Measurements from ENCODE around the gene GPR137B.
A peak's percentile ranks its signal among the peaks of the same experiment; 100 is the strongest.
"Not testable (repeated sequence)": the region's sequence is repeated elsewhere in the genome, so short reads cannot be mapped to it uniquely, and the experiment has no call there.

Gene GPR137B

DNA sequence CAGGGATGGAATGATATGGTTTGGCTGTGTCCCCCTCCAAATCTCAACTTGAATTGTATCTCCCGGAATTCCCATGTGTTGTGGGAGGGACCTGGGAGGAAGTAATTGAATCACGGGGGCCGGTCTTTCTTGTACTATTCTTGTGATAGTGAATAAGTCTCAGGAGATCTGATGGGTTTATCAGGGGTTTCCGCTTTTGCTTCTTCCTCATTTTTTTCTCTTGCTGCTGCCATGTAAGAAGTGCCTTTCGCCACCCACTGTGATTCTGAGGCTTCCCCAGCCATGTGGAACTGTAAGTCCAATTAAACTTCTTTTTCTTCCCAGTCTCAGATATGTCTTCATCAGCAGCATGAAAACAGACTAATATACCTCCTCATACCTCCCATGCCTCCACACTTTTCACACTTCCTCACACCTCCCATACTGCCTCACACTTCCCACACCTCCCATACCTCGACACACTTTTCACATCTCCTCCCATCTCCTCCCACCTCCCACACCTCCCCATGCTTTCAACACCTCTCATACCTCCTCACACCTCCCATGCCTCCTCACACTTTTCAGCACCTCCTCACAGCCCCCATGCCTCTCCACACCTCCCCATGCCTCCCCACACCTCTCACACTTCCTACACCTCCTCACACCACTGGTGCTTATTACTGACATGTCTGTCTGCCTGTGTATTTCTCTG is 21.3 kb downstream of the GPR137B start:
- no peak for DNase-seq

DNA sequence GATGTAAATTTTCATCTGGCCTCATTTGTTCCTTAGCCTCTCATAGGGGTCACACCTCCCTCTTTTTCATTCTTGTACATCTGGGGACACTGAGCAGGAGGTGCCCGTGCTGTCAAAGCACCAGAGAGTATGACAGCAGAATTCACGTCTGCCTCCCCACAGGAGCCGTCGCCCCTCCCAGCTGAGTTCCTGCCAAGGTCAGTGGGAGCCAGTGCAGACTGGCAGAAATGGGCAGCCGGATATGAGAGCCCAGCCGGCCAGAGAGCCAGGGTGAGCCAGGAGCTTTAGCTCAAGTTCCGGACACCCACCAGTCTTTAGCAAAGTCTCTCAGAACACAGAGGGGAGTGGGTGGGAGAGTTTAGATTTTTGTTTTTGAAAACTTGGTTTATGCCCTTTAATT is 21.9 kb downstream of the GPR137B start:
- no peak for DNase-seq

DNA sequence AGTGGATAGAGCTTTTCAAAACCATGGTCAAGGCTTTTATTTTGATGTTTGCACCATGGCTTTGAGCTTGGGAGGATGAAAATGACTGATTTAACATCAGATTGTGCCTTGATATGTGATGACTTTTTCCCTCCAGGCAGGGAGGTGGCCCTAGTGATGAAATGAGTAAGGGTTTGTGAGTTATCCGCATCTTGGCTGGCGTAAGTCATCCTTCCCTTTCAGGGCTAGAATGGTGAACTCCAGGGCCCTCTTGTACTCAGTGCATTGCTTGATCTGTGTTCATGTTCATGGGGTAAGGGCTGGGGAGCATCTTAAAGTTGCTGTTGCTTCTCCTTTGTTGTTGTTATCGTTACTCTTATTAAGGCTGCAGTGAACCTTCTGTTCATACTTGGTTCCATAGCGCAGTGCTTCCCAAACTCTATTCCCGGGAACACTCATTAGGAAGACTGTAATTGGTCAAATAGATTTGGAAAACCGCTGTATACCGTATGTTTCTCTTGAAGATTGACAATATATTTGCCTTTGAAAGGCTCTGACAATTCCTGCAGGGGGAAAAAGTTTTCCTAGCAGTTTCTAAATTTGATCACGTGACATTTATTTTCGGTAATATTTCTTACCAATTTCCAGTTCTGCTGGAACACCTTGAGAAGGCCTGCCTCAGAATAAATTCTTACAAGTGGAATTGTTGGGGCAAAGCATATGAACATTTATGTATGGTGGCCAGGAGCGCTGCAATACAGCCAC is 23.1 kb downstream of the GPR137B start:
- DNase-seq = no peak

DNA sequence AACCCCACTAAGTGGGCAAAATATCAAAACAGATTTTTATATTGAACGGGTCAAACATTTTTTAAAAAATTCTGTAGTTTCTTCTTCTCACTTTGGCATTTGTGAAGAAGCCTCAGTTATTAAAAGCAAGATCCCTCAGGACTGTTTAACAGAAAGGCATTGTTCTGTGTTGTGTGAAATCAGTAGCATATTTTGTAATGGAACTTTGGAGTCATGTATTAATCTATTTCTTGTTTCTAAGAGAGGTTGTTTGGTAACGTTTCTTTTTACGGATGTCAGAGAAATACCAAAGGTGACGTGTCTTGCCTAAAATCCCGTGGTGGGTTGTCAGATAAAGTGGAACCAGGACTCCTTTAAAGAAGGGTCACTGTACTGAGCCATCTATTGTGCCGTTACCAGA is 23.7 kb downstream of the GPR137B start:
- DNase-seq = no peak

DNA sequence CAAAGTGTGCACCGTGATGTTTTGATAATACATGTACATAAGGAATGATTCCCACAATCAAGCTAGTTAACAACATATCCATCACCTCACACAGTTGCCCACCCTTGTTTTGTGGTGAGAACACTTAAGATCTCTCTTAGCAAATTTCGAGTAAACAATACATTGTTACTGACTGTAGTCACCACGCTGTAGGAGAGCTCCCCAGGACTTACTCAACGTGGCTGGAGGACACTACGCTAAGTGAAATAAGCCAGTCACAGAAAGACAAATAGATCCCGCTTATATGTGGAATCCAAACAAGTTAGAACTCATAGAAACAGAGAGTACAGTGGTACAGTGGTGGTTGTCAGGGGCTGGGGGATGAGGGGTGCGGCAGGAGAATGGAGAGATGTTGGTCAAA is 24.8 kb downstream of the GPR137B start:
- no peak for DNase-seq

DNA sequence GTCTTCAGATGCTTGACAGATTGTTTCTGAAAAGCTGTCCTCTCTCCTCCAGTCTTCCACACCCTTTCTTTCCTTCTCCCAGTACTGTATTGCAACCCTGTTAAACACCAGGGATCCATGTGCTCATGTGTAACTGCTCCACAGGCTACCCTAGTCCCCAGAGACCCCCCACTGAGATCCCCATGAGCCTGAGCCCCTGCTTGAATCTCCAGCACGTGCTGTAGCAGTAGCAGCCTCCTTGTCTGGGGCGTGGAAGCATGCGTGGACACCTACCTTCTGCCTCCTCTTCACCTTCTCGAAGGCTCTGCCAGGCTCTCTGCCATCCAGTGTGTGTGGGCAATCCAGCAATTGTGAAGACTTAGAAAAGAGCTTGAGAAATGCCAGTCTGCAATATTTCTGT is 25.2 kb downstream of the GPR137B start:
- no peak for DNase-seq

DNA sequence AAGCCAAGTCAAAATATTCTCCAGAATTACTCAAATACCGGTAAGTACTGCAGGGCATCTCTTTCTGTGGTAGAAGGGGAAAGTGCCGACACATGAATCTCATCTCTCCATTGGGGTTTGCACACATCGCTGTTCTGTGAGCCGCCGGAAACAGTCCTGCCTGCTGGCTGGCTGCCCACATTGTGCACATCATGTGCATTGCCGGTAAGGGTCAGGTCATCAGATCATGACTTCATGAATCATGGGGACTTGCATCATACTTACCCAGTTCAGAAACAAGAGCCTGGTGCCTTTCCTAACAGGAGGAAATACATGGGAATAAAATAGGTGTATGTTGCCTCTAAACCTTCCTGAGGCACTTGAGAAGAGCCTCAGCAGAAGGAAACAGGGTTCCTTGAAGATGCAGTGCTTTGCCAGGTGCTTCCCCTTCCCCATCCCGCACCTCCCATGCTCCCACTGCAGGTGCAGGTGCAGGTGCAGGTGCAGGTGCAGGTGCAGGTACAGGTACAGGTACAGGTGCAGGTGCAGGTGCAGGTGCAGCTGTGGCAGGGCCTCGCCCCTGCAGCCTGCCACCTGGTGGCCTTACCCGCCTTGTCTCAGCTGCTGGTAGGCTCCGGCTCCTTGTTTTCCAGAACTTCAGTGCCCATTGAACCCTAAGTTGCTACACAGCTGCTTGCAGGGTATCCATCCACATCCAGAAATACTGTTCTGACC is 26.5 kb downstream of the GPR137B start:
- no peak for DNase-seq

DNA sequence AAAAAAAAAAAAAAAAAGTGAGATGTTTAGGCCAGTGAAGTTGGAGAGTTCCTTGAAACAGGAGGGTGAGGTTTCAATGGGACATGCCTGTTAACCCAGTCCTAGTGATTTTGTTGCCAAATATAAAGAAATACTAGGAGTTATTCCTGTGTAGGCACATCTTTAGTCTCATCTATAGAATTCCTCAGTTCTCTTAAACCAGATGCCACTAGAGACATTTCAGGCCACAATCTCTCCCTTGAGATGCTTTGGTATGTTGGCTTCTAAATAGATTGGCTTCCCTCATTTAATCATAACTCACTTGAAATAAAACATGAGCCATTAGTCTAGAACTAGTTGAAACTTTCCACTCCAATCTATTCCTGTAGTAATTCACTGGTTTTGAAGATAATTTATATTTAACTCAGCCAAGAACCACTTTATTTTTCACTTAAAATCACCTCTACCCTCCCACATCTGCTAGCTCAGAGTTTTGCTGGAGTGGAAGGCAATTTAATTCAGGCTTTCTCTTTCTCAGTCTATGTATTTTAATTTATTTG is 29.8 kb downstream of the GPR137B start:
- no peak for DNase-seq

DNA sequence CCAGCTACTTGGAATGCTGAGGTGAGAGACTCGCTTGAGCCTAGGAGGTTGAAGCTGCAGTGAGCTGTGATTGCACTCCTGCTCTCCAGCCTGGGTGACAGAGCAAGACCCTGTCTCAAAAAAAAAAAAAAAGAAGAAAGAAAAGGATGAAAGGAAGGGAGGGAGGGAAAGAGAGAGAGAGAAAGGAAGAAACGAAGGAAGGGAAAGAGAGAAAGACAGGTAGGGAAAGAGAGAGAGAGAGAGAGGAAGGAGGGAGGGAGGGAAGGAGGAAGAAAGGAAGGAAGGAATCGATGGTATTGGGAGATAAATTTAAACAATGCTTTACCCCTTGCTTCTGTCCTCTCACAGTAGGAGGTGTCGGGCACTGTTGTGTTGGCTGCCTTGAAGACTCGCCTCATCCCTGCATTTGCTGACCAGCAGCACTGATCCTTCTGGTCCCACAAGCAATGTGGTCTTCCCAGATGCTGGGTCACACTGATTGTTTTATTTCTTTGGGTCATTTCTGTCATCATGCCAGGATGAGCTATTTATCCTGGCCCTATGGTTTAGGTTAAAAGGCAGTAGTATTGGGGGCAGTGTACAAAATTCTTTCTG is 30.9 kb downstream of the GPR137B start:
- no peak for DNase-seq

DNA sequence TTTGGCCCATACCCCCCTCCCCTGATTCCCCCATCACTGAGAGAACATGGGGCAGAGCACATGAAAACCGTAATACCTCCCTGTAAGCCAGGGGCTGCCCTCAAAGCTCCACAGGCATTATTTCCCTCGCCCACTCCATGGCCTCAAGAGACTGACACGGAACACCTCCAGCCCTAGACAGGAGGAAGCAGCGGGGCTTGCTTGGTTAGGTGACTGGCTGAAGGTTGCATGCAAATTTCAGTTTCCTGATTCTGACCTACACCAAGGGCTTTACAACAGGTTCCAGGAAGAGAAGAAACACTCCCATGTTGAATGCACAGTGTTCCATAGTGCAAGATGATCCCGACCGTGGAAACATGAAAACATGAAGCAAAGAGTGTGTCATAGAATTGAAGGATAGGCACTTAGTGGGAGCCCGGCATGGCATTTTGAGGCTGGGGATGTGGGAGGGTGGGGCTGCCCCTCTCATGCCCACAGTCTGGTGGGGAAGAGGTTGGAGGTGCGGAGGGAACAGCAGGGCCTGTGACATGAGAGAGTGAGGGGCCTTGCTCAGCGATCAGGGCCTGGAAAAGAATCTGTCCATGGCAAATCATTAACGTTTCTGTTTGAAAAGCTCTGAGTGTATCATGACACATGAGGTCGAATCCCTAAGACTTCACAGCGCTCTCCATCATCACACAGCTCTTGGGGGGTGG is 33.5 kb downstream of the GPR137B start:
- no peak for DNase-seq

DNA sequence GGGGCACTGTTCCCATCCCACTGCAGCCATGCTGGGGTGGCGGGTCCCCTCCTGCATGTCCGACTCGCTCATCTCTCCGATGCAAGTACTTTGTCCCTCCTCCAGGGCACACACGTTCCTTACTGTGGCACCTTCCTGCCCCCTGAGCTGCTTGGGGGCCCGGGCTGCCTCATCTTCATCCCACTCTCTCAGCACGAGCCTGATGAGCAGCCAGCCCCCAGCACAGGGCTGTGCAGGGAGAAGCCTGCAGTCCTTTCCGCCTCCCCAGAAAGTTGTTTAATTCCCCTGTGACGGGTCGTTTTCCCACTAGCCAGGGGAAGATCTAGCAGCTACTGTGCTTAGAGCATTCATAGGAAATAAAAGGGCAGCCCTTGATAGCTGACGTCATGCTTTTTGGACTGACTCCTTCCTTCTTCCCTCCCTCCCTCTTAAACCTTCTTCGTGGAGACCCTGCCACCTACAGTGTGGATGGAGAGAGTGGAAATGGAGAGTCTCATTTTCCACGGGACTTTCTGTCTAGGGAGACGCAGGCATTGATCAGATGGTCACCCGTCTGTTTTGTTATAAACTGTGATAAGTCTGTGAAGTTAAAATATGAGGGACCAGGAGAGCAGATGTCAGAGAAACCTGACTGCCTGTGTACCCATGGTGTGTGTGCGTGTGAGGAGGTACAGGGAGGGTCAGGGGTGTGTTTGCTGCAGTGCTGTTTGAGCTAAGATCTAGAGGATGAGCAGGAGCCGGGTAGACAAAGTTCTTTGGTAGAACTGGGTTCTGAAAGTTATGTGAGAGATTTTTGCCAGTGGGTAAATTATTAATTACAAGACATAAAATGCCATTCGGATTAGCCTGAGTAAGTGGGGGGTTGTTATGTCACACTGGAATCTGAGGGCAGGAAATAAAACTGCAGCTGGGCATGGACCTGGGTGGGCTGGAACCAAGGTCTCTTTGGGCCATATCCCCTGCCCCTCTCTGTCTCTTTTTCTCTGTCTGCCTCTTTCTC is 34.3 kb downstream of the GPR137B start:
- no peak for DNase-seq

DNA sequence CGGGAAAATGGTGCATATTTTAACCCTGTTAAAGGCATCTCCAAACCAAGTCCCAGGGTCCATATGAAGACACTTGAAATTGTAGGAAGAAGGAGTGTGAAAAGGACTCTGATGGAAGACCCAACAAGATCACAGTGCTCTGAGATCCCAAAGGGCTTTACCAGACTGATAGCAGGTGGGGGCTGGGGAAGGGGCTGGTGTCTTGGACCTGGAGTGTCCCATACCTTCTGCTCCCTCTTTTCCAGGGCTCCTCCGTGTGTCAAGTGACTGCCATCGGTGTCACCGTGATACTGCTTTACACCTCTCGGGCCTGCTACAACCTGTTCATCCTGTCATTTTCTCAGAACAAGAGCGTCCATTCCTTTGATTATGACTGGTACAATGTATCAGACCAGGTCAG is 37.3 kb downstream of the GPR137B start:
- no peak for DNase-seq

DNA sequence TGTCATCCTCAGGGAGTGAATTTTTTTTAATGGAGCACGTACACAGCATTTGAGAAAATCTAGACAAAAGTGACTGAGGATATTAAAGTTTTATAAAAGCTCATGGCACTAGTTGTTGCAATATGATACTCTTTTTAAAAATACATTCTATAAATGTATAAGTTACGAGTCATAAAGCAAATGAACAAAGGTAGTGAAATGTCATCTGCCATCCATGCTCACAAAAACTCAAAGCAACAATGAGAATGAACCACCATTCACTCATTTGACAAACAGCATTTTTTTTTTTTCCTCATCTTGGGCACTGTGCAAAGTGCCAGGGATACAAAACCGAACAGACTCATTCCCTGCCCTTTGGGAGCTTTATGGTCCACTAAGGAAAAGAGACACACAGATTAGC is 38.7 kb downstream of the GPR137B start:
- DNase-seq = no peak

DNA sequence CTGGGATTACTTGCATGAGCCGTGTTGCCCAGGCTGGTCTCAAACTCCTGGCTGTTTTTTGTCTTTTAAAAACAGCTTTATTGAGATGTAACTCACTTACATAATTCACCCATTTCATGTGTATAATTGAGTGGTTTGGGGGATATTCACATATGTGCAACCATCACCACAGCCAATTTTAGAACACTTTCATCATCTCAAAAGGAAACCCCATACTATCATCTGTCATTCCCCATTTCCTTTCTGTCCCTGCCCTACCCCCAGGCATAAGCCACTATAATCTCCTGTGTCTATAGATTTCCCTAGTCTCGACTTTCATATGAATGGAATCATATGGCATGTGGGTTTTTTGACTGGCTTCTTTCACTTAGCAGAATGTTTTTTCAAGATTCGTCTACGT is 43.3 kb downstream of the GPR137B start:
- DNase-seq = peak; percentile 13

DNA sequence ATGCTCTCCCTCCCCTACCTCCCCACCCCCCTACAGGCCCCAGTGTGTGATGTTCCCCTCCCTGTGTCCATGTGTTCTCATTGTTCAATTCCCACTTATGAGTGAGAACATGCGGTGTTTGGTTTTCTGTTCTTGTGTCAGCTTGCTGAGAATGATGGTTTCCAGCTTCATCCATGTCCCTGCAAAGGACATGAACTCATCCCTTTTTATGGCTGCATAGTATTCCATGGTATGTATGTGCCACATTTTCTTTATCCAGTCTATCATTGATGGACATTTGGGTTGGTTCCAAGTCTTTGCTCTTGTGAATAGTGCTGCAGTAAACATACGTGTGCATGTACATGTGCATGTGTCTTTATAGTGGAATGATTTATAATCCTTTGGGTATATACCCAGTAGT is 44.1 kb downstream of the GPR137B start:
- DNase-seq = not testable (repeated sequence)

DNA sequence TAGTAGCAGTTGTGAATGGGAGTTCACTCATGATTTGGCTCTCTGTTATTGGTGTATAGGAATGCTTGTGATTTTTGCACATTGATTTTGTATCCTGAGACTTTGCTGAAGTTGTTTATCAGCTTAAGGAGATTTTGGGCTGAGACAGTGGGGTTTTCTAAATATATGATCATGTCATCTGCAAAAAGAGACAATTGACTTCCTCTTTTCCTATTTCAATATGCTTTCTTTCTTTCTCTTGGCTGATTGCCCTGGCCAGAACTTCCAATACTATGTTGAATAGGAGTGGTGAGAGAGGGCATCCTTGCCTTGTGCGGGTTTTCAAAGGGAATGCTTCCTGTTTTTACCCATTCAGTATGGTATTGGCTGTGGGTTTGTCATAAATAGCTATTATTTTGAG is 45.7 kb downstream of the GPR137B start:
- DNase-seq = not testable (repeated sequence)

DNA sequence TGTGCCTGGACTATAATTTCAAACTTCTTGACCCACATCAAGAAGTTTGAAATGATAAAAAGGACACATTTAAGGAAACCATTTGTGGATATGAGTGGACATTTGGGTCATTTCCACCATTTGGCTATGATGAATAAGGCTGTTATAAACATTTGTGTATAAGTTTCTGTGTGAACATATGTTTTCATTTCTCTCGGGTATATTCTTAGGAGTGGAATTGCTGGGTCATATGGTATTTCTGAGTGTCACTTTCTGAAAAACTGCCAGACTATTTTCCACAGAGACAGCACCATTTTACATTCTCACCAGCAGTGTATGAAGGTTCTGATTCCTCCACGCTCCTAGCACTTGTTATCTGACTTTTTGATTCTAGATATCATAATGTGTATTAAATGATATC is 50.8 kb downstream of the GPR137B start:
- no peak for DNase-seq

DNA sequence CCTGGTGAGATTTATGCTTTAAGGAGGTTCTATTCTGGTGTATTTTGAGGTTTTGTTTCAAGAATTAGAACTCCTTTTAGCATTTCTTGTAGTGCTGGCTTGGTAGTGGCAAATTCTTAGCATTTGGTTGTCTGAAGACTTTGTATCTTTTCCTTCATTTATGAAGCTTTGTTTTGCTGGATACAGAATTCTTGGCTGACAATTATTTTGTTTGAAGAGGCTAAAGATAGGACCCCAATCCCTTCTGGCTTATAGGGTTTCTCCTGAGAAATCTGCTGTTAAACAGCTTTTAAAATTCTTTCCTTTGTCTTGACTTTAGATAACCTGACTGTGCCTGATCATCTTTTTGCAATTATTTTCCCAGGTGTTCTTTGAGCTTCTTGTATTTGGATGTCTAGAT is 58.6 kb downstream of the GPR137B start:
- no peak for DNase-seq

DNA sequence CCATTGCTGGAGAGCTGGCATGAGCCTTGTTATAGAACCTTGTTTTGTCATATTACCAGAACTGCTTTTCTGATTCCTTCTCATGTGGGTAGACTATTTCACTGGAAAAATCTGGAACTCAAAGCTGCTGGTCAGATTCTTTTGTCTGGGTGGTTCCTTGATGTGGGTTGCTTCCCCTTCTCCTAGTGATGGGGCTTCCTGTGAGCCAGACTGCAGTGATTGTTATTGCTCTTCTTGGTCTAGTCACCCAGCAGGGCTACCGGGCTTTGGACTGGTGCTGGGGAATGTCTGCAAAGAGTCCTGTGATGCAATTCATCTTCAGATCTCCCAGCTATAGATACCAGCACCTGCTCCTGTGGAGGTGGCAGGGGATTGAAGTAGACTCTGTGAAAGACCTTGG is 59.4 kb downstream of the GPR137B start:
- DNase-seq = no peak

DNA sequence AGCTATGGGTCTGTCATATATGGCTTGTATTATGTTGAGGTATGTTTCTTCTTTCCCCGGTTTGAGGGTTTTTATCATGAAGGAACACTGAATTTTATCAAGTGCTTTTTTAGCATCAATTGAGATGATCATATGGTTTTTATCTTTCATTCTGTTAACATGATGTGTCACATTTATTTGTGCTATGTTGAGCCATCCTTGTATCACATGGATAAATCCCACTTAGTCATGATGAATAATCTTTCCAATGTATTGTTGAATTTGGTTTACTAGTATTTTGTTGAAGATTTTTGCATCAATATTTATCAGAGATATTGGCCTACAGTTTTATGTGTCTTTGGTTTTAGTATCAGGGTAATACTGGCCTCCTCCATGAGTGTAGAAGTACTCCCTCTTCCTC is 61.7 kb downstream of the GPR137B start:
- no peak for DNase-seq

DNA sequence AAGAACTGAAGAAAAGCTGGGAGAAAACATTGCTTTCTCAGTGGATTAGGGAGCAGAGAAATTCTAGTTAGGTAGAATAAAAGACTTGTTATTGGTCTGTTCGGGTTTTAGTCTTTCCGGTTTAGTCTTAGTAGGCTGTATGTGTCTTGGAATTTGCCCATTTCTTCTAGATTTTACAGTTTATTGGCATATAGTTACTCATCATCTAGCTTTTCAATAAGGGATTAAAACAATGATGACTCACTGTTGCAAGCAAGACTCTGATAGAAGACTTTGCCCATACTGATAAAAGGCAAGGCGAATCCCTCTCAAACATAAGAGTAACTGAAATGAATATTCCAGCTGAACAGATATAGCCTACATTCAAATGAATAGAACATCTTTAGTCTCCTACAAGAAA is 62.3 kb downstream of the GPR137B start:
- no peak for DNase-seq

DNA sequence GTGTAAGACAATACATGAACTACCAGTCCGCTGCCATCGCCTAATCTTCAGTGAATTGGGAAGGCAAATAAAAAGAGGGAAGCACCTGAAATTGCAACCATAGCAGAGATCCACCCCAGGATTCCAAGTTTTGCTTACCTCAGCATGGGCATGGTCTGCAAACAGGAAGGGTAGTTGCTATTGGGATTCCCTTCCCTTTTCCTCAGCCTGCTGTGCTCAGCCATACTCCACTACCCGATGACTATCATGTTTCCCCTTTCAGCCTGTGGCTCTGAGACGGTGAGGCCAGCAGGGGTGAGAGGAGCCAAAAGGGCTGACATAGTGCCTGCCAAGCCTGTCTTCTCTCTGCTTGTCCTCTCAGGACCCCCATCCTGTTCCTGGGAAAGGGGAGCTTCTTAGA is 64.2 kb downstream of the GPR137B start:
- no peak for DNase-seq

Measured in hematopoietic multipotent progenitor cell treated with erythropoietin and hydrocortisone succinate and interleukin-3 and kit ligand, for 6 days (in vitro differentiated cells).